SKM-1 treated with dmso at 0.1 percent for 144 hours (cell line): ENCODE results near the gene FHOD3.
A peak's percentile ranks its signal among the peaks of the same experiment; 100 is the strongest.

Experiments
- DNase-seq: peaks from one replicate; lab custom pipeline; 2025; ENCODE audit not compliant: unreplicated experiment; lab: John Stamatoyannopoulos, UW

The FHOD3 gene

GRCh38 chr18:36649205-36649604, 351.7 kb downstream of the FHOD3 start:
- no peak for DNase-seq

- DNase-seq = no peak
Measured at GRCh38 chr18:36650266-36650665, 352.8 kb downstream of the FHOD3 start.

DNA sequence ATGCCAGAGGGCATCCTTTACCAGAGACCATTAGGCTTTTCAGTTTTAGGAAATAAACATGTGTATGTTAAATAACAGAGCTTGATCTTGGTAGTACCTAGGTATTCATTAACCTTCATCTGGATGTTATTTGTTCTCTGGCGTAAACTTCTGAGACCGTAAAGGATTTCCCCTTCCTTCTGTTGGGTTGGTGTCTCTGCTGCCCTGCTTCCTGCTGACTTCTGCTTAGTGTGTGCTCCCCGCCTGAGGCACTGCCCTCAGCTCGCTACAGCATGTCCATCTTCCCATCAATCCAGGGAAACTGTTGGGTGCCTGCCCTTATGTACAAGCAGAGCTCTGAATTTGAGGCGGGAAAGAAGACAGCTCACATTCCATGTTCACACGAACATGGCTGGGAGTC, 353.4 kb downstream of the FHOD3 start:
- no peak for DNase-seq

- DNase-seq = no peak
Measured at GRCh38 chr18:36652503-36652902, 355.0 kb downstream of the FHOD3 start.

DNA sequence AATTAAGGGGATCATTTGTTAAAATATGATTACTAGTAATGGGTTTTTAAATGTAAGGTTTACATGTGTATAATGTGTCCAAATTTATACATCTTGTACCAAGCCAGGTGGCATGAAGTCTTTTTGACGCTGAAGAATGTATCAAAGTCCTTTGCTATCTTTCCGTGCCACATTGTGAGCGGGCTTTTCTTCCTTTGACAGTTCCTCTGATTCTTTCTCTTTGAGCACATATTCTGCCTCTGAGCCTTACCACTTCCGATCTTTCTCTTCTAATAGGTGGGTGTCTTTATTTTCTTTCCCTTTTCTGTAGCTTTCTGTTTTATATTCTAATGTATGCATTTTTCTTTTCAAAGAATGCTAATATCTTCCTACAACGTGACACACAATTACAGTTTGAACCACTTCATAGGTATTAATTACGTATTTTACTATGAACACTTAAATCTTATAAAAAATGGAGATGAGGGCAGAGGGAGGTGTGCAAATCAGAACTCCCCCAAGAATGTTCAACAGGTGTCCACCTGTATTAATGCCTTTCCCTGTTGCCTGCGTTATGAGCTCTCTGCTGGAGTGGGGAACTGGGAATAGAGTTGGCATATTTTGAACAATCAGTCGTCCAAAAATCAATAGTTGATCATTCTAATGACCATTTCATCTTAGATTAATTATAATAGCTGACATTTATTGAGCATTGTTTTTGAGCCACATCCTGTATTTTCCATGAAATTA, 355.8 kb downstream of the FHOD3 start:
- no peak for DNase-seq

DNA sequence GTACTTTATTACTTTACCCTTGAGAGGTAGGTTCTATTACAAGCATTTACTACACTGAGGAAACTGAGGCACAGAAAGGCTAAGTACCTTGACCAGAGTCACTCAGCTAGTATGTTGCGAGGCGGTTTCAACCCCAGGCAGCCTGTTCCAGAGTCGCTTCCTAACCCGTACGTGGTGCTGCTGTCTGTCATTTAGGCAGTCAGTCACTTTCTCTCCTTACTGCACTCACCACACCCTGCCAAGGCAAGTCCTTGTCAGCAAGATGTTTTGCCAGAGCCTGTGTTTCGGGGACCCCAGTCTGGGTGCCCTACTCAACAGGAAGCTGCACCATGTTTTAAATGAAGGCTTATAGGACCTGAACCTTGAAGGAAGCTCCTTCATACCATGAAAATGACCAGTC, 356.4 kb downstream of the FHOD3 start:
- DNase-seq = no peak

DNA sequence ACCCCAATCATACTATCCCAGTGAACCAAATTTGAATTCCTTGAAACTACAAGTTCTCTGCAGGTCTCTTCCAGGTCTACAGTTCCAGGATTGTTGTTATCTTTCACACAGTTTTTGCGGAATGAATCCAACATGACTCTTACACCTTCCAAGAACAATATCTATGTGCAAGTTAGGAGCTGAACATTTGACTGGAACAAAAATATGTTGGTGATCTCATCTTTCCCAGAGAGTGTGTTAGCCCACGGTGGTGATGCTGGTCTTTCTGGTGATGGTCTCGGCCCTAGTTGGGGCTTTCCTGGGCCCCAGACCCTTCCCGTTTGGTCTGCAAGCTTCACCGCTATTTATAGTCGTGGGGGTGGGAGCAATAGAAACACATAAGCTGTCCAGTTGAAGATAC, 357.6 kb downstream of the FHOD3 start:
- no peak for DNase-seq

DNA sequence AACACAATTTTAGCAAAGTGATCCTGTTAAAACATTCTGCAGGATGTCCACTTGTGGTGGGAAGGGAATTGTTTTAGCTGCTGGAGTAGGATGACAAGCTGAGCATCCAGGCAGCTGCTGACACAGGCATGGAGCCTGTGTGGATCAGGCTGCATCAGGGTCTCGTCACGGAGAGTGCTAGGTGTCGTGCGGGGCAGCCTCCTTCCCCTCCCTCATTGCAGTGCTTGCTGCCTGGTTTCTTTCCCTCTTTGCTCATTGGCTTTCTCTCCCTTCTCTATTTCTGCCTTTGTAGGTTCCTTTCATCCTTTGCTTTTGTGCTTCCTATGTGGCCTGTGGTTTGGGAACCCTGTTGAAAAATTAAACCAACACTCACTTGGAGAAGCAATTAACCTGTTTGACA, 358.4 kb downstream of the FHOD3 start:
- DNase-seq = no peak

- DNase-seq = no peak
Measured at GRCh38 chr18:36658611-36659010, 361.1 kb downstream of the FHOD3 start.

DNA sequence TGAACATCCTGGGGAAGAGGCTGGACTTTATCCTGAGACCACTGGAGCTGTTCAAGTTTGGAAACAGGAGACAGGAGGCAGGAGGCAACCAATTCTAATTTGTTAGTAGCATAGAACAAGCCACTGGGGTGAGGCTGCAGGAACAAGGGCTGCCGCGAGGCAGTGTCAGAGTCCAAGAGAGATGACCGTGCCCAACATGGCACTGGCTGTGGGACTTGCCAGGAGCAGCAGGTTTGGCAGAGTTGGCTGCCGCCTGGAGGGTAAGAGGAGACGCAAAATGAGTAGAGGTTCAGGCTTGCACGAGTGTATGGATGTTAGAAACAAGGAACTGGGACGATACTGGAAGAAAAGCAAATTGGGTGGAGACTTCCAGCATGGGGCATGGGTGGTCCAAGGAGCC, 362.8 kb downstream of the FHOD3 start:
- no peak for DNase-seq

GRCh38 chr18:36661999-36662398, 364.5 kb downstream of the FHOD3 start:
- no peak for DNase-seq

DNA sequence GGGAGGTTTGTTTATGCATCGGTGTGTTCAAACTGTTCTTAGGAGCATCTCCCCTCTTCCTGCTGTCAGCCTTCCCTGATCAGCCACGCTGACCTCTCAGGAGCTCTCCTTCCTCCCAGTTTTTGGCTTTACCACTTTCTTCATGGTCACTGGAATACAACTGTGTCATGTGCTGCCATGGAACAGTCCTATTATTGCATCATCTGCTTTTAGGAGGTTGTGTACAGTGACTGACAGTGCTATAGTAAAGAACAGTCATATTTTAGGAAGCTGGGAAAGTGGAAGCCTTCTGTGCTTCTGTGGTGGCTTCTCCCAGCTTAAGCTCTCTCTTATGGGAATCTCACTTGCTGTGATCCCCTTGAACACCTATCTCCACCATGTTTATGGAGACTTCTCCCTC, 365.8 kb downstream of the FHOD3 start:
- DNase-seq = no peak

- no peak for DNase-seq
Measured at GRCh38 chr18:36665952-36666351, 368.4 kb downstream of the FHOD3 start.

DNA sequence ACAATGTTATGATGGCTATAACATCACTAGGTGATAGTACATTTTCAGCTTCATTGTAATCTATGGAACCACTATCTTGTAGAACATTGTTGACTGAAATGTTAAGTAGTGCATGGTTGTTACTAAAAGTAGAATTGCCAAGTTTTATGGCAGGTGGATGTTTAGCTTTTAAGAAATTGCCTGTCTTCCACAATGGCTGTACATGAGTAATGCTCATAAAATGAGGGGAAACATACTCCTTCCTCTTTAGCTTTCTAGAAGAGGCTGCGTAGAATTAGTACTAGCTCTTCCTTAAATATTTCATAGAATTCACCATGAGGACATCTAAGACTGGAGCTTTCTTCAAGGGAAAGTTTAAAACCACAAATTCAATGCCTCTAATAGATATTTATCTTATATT, 370.3 kb downstream of the FHOD3 start:
- no peak for DNase-seq

GRCh38 chr18:36668349-36668748, 370.8 kb downstream of the FHOD3 start:
- DNase-seq = no peak

- DNase-seq = peak; percentile 49
Measured at GRCh38 chr18:36672437-36673344, 375.2 kb downstream of the FHOD3 start.

DNA sequence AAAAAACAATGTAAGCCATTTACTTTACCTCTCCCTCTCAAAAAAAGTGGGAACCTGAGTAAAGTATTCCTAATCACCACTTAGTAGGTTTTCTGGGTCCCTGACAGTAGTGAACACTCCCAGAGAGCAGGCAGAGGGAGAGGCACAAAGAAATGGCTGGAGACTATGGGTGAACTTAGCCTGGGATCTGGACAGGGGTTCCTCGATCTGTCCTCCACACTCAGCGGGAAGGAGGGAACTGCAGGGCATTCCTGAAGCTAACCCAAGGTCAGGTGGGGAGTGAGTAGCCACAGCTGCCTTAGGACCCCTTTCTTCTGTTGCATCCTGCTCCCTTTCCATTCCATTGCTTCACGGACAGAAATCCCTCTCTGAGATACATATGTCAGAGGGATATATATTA, 375.9 kb downstream of the FHOD3 start:
- DNase-seq = no peak

GRCh38 chr18:36675076-36675475, 377.6 kb downstream of the FHOD3 start:
- no peak for DNase-seq

- DNase-seq = no peak
Measured at GRCh38 chr18:36675542-36675941, 378.0 kb downstream of the FHOD3 start.

- no peak for DNase-seq
Measured at GRCh38 chr18:36676629-36677028, 379.1 kb downstream of the FHOD3 start.

GRCh38 chr18:36680042-36680441, 382.5 kb downstream of the FHOD3 start:
- DNase-seq = no peak

GRCh38 chr18:36685580-36685979, 388.1 kb downstream of the FHOD3 start:
- no peak for DNase-seq
